Neural progenitor cell (in vitro differentiated cells): ENCODE results near the gene IFITM10.

Source experiments
- CTCF ChIP-seq: fragments of 200-600 bp; sonication (generic); IDR thresholded peaks from 2 replicates; pipeline ENCODE4 v1.5.1; 2017; ENCODE audit warnings: antibody characterized with exemption, mild to moderate bottlenecking
- EZH2 ChIP-seq: fragments of 200-600 bp; sonication (generic); IDR thresholded peaks from 2 replicates; pipeline ENCODE4 v1.6.1; 2017; ENCODE audit warnings: antibody characterized with exemption, mild to moderate bottlenecking, moderate library complexity

- TF ChIP-seq CTCF: no peak
- no peak for TF ChIP-seq EZH2
Measured at GRCh38 chr11:1695548-1696108, 54.8 kb downstream of the IFITM10 start.
